ENCODE results near the gene DPYD.

DNA sequence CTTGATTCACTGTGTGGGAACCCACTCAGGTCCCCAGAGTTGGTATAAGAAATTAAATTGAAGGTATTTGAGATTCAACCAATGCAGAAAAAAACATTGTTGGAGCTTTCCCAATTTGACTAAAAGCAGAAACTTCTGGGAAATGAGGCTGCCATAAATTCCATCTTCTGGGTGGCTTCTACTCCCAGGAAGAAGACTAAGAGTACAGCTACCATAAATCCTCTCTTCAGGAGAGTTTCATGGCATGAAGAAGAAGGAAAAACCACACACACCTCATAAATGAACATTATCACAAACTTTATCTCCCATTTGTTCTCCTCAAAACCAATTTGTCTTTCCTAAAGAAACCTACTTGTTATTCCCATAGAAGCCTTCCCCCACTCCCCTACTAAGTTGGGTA lies 283.9 kb downstream of the DPYD start:
- TF ChIP-seq CTCF (IDR thresholded peaks at IDR 0.05; ENCODE audit: low read length) (no peak), EZH2 (IDR thresholded peaks at IDR 0.05; ENCODE audit: borderline replicate concordance, low read length) (no peak)

Measured in OCI-LY1 (cell line).